ENCODE data around the gene IFNA5.

DNA sequence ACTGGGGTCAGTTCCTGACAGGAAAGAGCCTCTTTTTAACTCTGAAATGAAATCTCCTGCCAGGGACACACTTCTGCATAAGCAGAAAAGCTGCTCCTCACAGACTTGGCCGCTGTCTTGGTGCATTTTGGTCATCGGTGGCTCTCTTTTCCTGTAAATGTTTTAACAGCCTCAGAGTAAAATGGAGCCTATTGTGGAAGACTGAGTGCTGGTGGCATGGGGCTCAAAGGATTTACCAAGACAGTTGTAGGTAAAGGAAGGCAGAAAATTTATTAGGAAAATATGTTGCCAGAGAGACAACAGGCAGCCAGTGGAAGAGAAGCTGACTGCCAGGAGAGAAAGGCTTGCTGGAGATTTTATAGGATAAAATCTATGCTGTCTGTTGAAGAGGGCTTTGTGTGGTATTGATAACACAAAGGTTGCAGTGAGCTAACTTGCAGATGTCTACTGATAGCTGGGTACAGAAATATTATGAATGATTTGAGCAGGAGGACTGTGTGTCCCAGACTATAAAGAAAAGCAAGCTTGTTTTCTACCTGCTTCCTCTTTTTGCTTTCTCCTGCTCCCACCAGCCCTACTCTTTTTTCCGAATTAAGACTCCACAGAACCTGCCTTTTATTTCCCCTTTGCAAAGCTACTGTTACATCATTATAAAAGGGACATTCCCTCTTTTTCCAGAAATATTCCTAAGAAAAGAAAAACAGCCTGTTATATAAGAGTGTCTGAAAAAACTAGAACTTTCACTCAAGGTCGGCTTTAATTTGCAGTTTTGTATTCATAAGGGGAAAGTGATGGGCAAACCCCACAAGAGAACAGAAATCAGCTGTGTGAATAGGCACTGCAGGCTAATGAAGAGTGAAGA is 37.4 kb downstream of the IFNA5 start:
- TF ChIP-seq, protein P1, sequence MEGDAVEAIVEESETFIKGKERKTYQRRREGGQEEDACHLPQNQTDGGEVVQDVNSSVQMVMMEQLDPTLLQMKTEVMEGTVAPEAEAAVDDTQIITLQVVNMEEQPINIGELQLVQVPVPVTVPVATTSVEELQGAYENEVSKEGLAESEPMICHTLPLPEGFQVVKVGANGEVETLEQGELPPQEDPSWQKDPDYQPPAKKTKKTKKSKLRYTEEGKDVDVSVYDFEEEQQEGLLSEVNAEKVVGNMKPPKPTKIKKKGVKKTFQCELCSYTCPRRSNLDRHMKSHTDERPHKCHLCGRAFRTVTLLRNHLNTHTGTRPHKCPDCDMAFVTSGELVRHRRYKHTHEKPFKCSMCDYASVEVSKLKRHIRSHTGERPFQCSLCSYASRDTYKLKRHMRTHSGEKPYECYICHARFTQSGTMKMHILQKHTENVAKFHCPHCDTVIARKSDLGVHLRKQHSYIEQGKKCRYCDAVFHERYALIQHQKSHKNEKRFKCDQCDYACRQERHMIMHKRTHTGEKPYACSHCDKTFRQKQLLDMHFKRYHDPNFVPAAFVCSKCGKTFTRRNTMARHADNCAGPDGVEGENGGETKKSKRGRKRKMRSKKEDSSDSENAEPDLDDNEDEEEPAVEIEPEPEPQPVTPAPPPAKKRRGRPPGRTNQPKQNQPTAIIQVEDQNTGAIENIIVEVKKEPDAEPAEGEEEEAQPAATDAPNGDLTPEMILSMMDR (conservative IDR thresholded peaks at IDR 0.05 in 1 of 2, IDR thresholded peaks at IDR 0.05 in 1 of 2; ENCODE audit: extremely low read depth in 1 of 2, insufficient read depth in 1 of 2, low read depth in 1 of 2, low read length in 2 of 2): no peak
- TF ChIP-seq EZH2 (IDR thresholded peaks at IDR 0.05; ENCODE audit: borderline replicate concordance, low read length): no peak
